PFSK-1 (cell line): ENCODE results near the gene PIAS4.

Experiments used
- FOXP2 ChIP-seq: optimal IDR thresholded peaks from 2 replicates; pipeline ENCODE3; 2011; ENCODE audit warnings: borderline replicate concordance, control low read depth, inconsistent platforms; ENCODE audit not compliant: insufficient read depth; ENCODE audit errors: extremely low read length, extremely low read depth
- POLR2AphosphoS5 ChIP-seq: IDR thresholded peaks from 2 replicates; pipeline ENCODE4 v1.6.1; 2012; ENCODE audit warnings: low read depth, mild to moderate bottlenecking, control low read depth, low read length, moderate library complexity
- REST ChIP-seq, 2 experiments: IDR thresholded peaks; 2 replicates each; pipeline versions ENCODE4 v1.6.1 to v1.8.0; 2011 to 2012; ENCODE audit warnings: low read depth in 2 of 2, low read length in 2 of 2, control low read depth in 1 of 2, inconsistent platforms in 1 of 2, mild to moderate bottlenecking in 1 of 2, moderate library complexity in 1 of 2; ENCODE audit not compliant: insufficient read depth in 1 of 2
- SIN3A ChIP-seq: IDR thresholded peaks from 2 replicates; pipeline ENCODE4 v1.6.1; 2012; ENCODE audit warnings: mild to moderate bottlenecking, low read length, moderate library complexity, borderline replicate concordance; ENCODE audit not compliant: insufficient read depth
- TAF1 ChIP-seq: IDR thresholded peaks from 2 replicates; pipeline ENCODE4 v1.6.1; 2012; ENCODE audit warnings: low read length, control low read depth, borderline replicate concordance; ENCODE audit not compliant: insufficient read depth

Gene PIAS4

DNA sequence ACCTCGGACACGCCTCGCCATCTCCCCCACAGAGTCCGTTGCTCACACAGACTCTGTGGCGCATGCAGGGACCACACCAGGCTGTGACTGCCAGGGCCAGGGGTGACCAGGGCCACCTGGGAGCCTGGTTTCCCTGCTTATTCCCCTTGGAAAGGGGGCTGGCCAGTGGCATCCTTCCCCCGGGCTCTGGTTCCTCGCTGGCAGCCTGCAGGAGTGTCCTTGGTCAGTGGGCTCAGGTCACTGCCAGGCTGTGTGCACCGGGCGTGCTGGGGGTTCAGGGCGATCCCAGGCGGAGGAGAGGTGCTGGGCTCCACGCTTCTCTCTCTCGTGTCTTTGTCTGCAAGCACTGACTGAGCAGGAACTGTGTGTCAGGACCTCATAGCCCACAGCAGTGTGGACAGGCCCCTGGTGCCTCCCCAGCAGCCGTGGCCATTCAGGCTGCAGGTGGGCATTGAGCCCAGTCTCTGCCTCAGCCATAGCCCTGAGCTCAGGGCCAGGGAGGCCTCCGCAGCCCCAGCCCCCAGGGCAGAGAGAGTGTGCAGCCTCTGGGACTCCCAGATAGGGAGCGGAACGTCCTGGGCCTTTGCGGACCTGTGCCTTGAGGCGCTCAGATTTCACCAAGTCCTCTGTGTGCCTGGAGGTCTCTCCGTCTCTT is 6.5 kb downstream of the PIAS4 start:
- TF ChIP-seq SIN3A, result no peak
- TF ChIP-seq FOXP2, result no peak
- no peak for TF ChIP-seq TAF1
- no peak for TF ChIP-seq REST (IDR thresholded peaks at IDR 0.05; ENCODE audit: insufficient read depth in 1 of 2, low read depth in 2 of 2, low read length in 2 of 2)
- no peak for TF ChIP-seq POLR2AphosphoS5

GRCh38 chr19:4014541-4015491 is 7.3 kb downstream of the PIAS4 start:
- TF ChIP-seq FOXP2 (no peak), REST (IDR thresholded peaks at IDR 0.05; ENCODE audit: insufficient read depth in 1 of 2, low read depth in 2 of 2, low read length in 2 of 2) (no peak), TAF1 (no peak)

GRCh38 chr19:4015705-4016402 is 8.3 kb downstream of the PIAS4 start:
- TF ChIP-seq SIN3A (no peak), REST (IDR thresholded peaks at IDR 0.05; ENCODE audit: insufficient read depth in 1 of 2, low read depth in 2 of 2, low read length in 2 of 2) (no peak), POLR2AphosphoS5 (no peak), FOXP2 (no peak), TAF1 (no peak)

DNA sequence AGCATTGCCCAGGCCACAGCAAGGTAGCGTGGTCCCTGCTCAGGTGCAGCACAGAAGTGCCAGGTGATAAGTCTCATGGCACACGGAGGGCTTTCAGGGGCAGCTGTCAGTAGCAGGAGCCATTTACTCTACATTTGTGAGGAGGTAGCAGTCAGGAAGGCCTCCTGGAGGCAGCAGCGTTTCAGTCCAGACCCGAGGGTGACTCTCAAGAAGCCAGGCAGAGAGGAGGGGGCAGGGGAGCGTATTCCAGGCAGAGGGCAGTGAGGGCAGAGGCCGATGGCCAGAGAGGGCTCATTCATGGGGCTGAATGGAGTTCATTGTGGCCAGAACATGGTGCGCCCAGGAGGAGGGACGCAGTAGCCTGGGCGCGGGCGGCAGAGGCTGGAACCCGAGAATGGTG is 8.9 kb downstream of the PIAS4 start:
- TF ChIP-seq SIN3A, result no peak
- TF ChIP-seq FOXP2, result no peak
- no peak for TF ChIP-seq POLR2AphosphoS5
- TF ChIP-seq TAF1, result no peak
- TF ChIP-seq REST (IDR thresholded peaks at IDR 0.05; ENCODE audit: insufficient read depth in 1 of 2, low read depth in 2 of 2, low read length in 2 of 2), result no peak
